A673 (cell line): ENCODE data around the gene TMEM131L.

Experiments used
- EZH2 ChIP-seq: fragments of 200-600 bp; sonication (generic); IDR thresholded peaks from 2 replicates; pipeline ENCODE4 v1.6.1; 2017; ENCODE audit warnings: borderline replicate concordance, low read depth, mild to moderate bottlenecking, mixed read lengths, antibody characterized with exemption, low read length; ENCODE audit not compliant: poor library complexity, severe bottlenecking
- TF ChIP-seq, protein P1 (sequence below): fragments of 300-800, 200-600 bp; sonication (generic); conservative IDR thresholded peaks from 2 replicates; pipeline ENCODE4 v1.5.1; 2017; ENCODE audit warnings: low read depth, mild to moderate bottlenecking, antibody characterized with exemption, low read length, moderate library complexity, mixed read lengths

DNA sequence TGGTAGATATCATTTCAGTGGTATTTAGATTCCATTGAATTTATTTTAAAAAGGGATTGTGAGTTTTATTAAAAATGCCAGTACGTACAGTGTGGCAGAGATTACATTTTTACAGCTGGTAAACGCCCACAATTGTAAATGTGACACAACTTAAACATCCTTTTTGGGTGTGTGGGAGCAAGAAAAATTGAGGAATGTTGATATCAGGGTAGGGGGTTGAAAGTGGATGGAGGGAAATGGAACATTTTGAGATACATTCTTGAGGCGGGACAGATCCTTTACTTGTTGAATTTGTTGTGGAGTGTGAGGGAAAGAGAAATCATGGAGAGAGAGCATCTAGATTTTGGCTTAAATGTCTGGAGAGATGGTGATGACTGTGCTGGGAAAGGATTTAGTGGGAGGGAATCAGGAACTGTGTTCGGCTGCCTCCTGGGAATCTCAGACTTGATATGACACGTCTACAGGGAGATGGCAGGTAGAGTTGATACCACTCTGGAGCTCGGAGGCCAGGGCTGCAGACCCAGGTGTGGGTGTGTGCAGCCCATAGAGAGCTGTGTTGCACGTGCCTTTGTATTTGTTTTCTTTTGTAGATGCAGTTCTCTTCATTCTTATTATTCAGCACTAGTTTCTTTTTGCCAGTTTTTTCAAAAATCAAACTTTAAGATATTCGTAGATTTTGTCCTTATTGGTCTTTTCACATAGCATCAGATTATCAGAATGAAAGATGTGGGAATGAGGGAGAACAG, 10.8 kb downstream of the TMEM131L start:
- TF ChIP-seq, protein P1, sequence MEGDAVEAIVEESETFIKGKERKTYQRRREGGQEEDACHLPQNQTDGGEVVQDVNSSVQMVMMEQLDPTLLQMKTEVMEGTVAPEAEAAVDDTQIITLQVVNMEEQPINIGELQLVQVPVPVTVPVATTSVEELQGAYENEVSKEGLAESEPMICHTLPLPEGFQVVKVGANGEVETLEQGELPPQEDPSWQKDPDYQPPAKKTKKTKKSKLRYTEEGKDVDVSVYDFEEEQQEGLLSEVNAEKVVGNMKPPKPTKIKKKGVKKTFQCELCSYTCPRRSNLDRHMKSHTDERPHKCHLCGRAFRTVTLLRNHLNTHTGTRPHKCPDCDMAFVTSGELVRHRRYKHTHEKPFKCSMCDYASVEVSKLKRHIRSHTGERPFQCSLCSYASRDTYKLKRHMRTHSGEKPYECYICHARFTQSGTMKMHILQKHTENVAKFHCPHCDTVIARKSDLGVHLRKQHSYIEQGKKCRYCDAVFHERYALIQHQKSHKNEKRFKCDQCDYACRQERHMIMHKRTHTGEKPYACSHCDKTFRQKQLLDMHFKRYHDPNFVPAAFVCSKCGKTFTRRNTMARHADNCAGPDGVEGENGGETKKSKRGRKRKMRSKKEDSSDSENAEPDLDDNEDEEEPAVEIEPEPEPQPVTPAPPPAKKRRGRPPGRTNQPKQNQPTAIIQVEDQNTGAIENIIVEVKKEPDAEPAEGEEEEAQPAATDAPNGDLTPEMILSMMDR = no peak
- no peak for TF ChIP-seq EZH2
